Keratinocyte (primary cell): Measurements from ENCODE around the gene LYPD6.

ENCODE experiments used
- CTCF ChIP-seq, 3 experiments: IDR thresholded peaks in 1 of 3; conservative IDR thresholded peaks in 1 of 3; optimal IDR thresholded peaks in 1 of 3; 2 replicates in 2 of 3; 3 replicates in 1 of 3; pipeline versions ENCODE3 to v1.5.1; 2011; ENCODE audit warnings: low read length in 3 of 3, mild to moderate bottlenecking in 3 of 3, moderate library complexity in 2 of 3, control low read depth in 1 of 3, inconsistent platforms in 1 of 3; ENCODE audit not compliant: insufficient read depth in 2 of 3; ENCODE audit errors: extremely low read depth in 1 of 3
- EZH2 ChIP-seq: IDR thresholded peaks from one replicate; pipeline ENCODE4 v1.6.1; 2012; ENCODE audit warnings: inconsistent platforms, mild to moderate bottlenecking, low read length, moderate library complexity

- no peak for TF ChIP-seq CTCF (optimal IDR thresholded peaks at IDR 0.05 in 1 of 3, IDR thresholded peaks at IDR 0.05 in 1 of 3, conservative IDR thresholded peaks at IDR 0.05 in 1 of 3; ENCODE audit: extremely low read depth in 1 of 3, insufficient read depth in 2 of 3, low read length in 3 of 3)
- TF ChIP-seq EZH2 = no peak
These were observed 121.2 kb downstream of the LYPD6 start for GRCh38 chr2:149451417-149452165.
